ENCODE results near the gene DEK. TPM values are rescaled to one million over a fixed set of nuclear protein-coding genes. Genes with fewer than 3 reads are reported as not detected.

DEK gene
- total RNA-seq, 1 donor from 2014 or later, result 39.9 TPM

GRCh38 chr6:18265787-18266522 is 1.6 kb upstream of the DEK start:
- Histone ChIP-seq H3K4me3 (ENCODE audit: insufficient read depth, low read depth, low read length) (no peak overlapping the region), H3K9me3 (ENCODE audit: insufficient read depth, low read depth, low read length) (no peaks in the 10 kb centered on the region), H3K27ac (ENCODE audit: low read depth, low read length) (no peak overlapping the region), H3K27me3 (ENCODE audit: insufficient read depth, low read length) (no peaks in the 10 kb centered on the region), H3K4me2 (ENCODE audit: low read length) (no peak overlapping the region), H4K20me1 (ENCODE audit: insufficient read depth, low read length) (peaks cover 21% of the 10 kb centered on the region), H3K36me3 (ENCODE audit: insufficient read depth, low read length) (no peaks in the 10 kb centered on the region), H3K4me1 (ENCODE audit: insufficient read depth, low read length) (peaks cover 26% of the 10 kb centered on the region), H2AFZ (ENCODE audit: low read depth, low read length) (no peak overlapping the region), H3K9ac (ENCODE audit: low read length) (no peak overlapping the region), H3K79me2 (ENCODE audit: insufficient read depth, low read length) (peaks cover 31% of the 10 kb centered on the region)
- H3K9me3 Mint-ChIP-seq (ENCODE audit: unreplicated experiment), result no peaks in the 10 kb centered on the region
- H3K27me3 Mint-ChIP-seq (ENCODE audit: low read depth, unreplicated experiment), result no peaks in the 10 kb centered on the region
- peaks cover 9% of the 10 kb centered on the region for H3K4me1 Mint-ChIP-seq (ENCODE audit: low read depth, unreplicated experiment)
- no peak overlapping the region for H3K27ac Mint-ChIP-seq (ENCODE audit: unreplicated experiment)
- peak overlapping the region; percentile 88 for H3K4me3 Mint-ChIP-seq (ENCODE audit: unreplicated experiment)
- DNase-seq (ENCODE audit: low read depth), result no peak
- no peak for FAIRE-seq
- no peak for TF ChIP-seq EZH2 (IDR thresholded peaks at IDR 0.05; ENCODE audit: insufficient read depth, low read length)
- TF ChIP-seq, protein P1, sequence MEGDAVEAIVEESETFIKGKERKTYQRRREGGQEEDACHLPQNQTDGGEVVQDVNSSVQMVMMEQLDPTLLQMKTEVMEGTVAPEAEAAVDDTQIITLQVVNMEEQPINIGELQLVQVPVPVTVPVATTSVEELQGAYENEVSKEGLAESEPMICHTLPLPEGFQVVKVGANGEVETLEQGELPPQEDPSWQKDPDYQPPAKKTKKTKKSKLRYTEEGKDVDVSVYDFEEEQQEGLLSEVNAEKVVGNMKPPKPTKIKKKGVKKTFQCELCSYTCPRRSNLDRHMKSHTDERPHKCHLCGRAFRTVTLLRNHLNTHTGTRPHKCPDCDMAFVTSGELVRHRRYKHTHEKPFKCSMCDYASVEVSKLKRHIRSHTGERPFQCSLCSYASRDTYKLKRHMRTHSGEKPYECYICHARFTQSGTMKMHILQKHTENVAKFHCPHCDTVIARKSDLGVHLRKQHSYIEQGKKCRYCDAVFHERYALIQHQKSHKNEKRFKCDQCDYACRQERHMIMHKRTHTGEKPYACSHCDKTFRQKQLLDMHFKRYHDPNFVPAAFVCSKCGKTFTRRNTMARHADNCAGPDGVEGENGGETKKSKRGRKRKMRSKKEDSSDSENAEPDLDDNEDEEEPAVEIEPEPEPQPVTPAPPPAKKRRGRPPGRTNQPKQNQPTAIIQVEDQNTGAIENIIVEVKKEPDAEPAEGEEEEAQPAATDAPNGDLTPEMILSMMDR (IDR thresholded peaks at IDR 0.05; ENCODE audit: insufficient read depth, low read depth, low read length), result no peak
- H3K36me3 Mint-ChIP-seq (ENCODE audit: low read depth, unreplicated experiment), result no peaks in the 10 kb centered on the region

DNA sequence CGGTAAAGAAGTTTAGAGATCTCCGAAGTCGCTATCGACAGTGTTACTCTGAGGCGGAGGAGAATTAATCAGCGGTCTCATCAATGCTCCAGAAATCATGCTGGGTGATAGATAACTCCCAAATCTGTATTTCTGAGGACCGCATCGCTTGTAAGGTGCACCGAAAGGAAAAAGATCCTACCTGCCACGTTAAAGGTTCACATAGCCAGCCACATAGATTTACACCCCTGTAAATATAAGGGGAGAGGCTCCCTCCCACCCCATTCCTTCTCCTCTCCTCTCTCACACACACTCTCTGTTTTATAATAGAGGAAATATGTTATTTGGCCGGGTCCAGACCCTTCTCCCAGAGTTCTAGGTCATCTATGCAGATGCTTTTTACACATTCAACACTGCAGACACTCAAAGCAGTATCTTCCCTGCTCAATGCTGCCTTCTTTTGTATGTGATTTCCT is 620 bp upstream of the DEK start:
- Mint-ChIP-seq H3K27me3 (ENCODE audit: low read depth, unreplicated experiment) (no peaks in the 10 kb centered on the region), H3K9me3 (ENCODE audit: unreplicated experiment) (no peaks in the 10 kb centered on the region), H3K4me1 (ENCODE audit: low read depth, unreplicated experiment) (peaks cover 15% of the 10 kb centered on the region), H3K27ac (ENCODE audit: unreplicated experiment) (peak overlapping the region; percentile 76), H3K36me3 (ENCODE audit: low read depth, unreplicated experiment) (no peaks in the 10 kb centered on the region), H3K4me3 (ENCODE audit: unreplicated experiment) (peak overlapping the region; percentile 88)
- TF ChIP-seq, protein P1 (IDR thresholded peaks at IDR 0.05; ENCODE audit: insufficient read depth, low read depth, low read length), result no peak
- TF ChIP-seq EZH2 (IDR thresholded peaks at IDR 0.05; ENCODE audit: insufficient read depth, low read length), result no peak
- peak overlapping the region; percentile 65 for H3K27ac ChIP-seq (ENCODE audit: low read depth, low read length)
- peak overlapping the region; percentile 91 for H3K4me3 ChIP-seq (ENCODE audit: insufficient read depth, low read depth, low read length)
- no peaks in the 10 kb centered on the region for H3K9me3 ChIP-seq (ENCODE audit: insufficient read depth, low read depth, low read length)
- H3K36me3 ChIP-seq (ENCODE audit: insufficient read depth, low read length), result no peaks in the 10 kb centered on the region
- peaks cover 41% of the 10 kb centered on the region for H3K79me2 ChIP-seq (ENCODE audit: insufficient read depth, low read length)
- peak overlapping the region; percentile 88 for H3K4me2 ChIP-seq (ENCODE audit: low read length)
- no peak for FAIRE-seq
- H2AFZ ChIP-seq (ENCODE audit: low read depth, low read length), result peak overlapping the region; percentile 56
- DNase-seq (ENCODE audit: low read depth), result no peak
- H4K20me1 ChIP-seq (ENCODE audit: insufficient read depth, low read length), result peaks cover 31% of the 10 kb centered on the region
- H3K4me1 ChIP-seq (ENCODE audit: insufficient read depth, low read length), result peaks cover 36% of the 10 kb centered on the region
- peak overlapping the region; percentile 94 for H3K9ac ChIP-seq (ENCODE audit: low read length)
- no peaks in the 10 kb centered on the region for H3K27me3 ChIP-seq (ENCODE audit: insufficient read depth, low read length)

Measured in astrocyte (in vitro differentiated cells and primary cell).